ENCODE results near the gene PSKH1. TPM values are rescaled to one million over a fixed set of nuclear protein-coding genes. Genes with fewer than 3 reads are reported as not detected.

PSKH1 gene
- total RNA-seq, 5 donors from 2014 or later (not counting 1 experiment from before 2014, with no cell fraction given), result 14.8 to 31.4 (median 28.1) TPM

- WGBS (ENCODE audit: insufficient coverage), result 71% methylated on average over 2 of the region's 7 CpGs
- H3K36me3 Mint-ChIP-seq, result peaks cover 5% of the 10 kb centered on the region
- no peaks in the 10 kb centered on the region for H3K27me3 ChIP-seq (replicated peaks in 1 of 2; ENCODE audit: control insufficient read depth in 2 of 2, extremely low read depth in 1 of 2, insufficient read depth in 2 of 2, low read length in 1 of 2)
- DNase-seq, result no peak
- H3K4me1 ChIP-seq (ENCODE audit: control insufficient read depth in 1 of 2, extremely low read depth in 1 of 2, insufficient read depth in 2 of 2, low read length in 2 of 2), result peaks cover 0 to 9% of the 10 kb centered on the region in 2 experiments
- H3K27ac Mint-ChIP-seq, result peak overlapping the region in 1 of 2 donors; percentile 73
- ChIA-PET POLR2A (interaction anchor here in 1 of 2 donors (0.5 kb wide), 1 partner anchor 216 kb away, joined by 3 read pairs; no protein-coding TSS in a partner anchor), CTCF (interaction anchor here (0.5 to 1.3 kb wide), 4 partner anchors 10 to 407 kb away, joined by 3 to 5 read pairs (median 4); no protein-coding TSS in a partner anchor)
- H3K4me1 Mint-ChIP-seq, result peaks cover 0 to 12% (median 8%) of the 10 kb centered on the region in 3 donors
- H3K4me3 Mint-ChIP-seq, result no peak overlapping the region
- no peak for ATAC-seq (replicated peaks in 1 of 4)
- no peak overlapping the region for H3K4me3 ChIP-seq (ENCODE audit: control insufficient read depth in 1 of 2, extremely low read depth in 1 of 2, low read length in 1 of 2)
- H3K9me3 ChIP-seq, result no peaks in the 10 kb centered on the region
- no peaks in the 10 kb centered on the region for H3K27me3 Mint-ChIP-seq
- no peaks in the 10 kb centered on the region for H3K9me3 Mint-ChIP-seq
- no peak overlapping the region for H3K27ac ChIP-seq (ENCODE audit: low read length)
- H3K36me3 ChIP-seq (ENCODE audit: control insufficient read depth in 2 of 2, extremely low read depth in 1 of 2, insufficient read depth in 1 of 2, low read length in 1 of 2), result peaks cover 21 to 73% of the 10 kb centered on the region in 2 donors
These were observed 35.1 kb downstream of the PSKH1 start for GRCh38 chr16:67928147-67928546.

GRCh38 chr16:67928561-67929364 lies 35.7 kb downstream of the PSKH1 start:
- Mint-ChIP-seq H3K27ac (peak overlapping the region; percentile 27 to 58), H3K36me3 (peaks cover 7% of the 10 kb centered on the region), H3K4me3 (no peak overlapping the region), H3K9me3 (no peaks in the 10 kb centered on the region), H3K27me3 (no peaks in the 10 kb centered on the region), H3K4me1 (peaks cover 2 to 14% (median 11%) of the 10 kb centered on the region in 3 donors)
- no peak overlapping the region for H3K4me3 ChIP-seq (ENCODE audit: control insufficient read depth in 1 of 2, extremely low read depth in 1 of 2, low read length in 1 of 2)
- peaks cover 23 to 71% of the 10 kb centered on the region in 2 donors for H3K36me3 ChIP-seq (ENCODE audit: control insufficient read depth in 2 of 2, extremely low read depth in 1 of 2, insufficient read depth in 1 of 2, low read length in 1 of 2)
- ATAC-seq (replicated peaks in 1 of 4), result peak; percentile 74 to 87 (median 82)
- H3K27ac ChIP-seq (ENCODE audit: low read length), result peak overlapping the region; percentile 24
- CTCF ChIA-PET, result interaction anchor here (0.5 to 1.3 kb wide), 5 partner anchors 9 to 407 kb away, joined by 3 to 5 read pairs (median 3); partner anchors contain the start of genes RANBP10 (in 1 of the 2) and TSNAXIP1 (in 1 of the 2)
- H3K9me3 ChIP-seq, result no peaks in the 10 kb centered on the region
- peaks cover 0 to 9% of the 10 kb centered on the region in 2 experiments for H3K4me1 ChIP-seq (ENCODE audit: control insufficient read depth in 1 of 2, extremely low read depth in 1 of 2, insufficient read depth in 2 of 2, low read length in 2 of 2)
- peak; percentile 49 to 82 (median 66) for DNase-seq
- WGBS (ENCODE audit: insufficient coverage), result 59% methylated on average over 5 of the region's 16 CpGs
- no peaks in the 10 kb centered on the region for H3K27me3 ChIP-seq (replicated peaks in 1 of 2; ENCODE audit: control insufficient read depth in 2 of 2, extremely low read depth in 1 of 2, insufficient read depth in 2 of 2, low read length in 1 of 2)
- POLR2A ChIA-PET, result interaction anchor here in 1 of 2 donors (0.5 kb wide), 1 partner anchor 215 kb away, joined by 3 read pairs; no protein-coding TSS in a partner anchor

GRCh38 chr16:67930191-67930590 lies 37.1 kb downstream of the PSKH1 start:
- POLR2A ChIA-PET, result interaction anchor here (0.6 kb wide), 2 partner anchors 23 to 410 kb away, joined by 4 to 7 read pairs; no protein-coding TSS in a partner anchor

GRCh38 chr16:67930678-67931211 lies 37.7 kb downstream of the PSKH1 start:
- POLR2A ChIA-PET, result interaction anchor here (0.6 kb wide), 2 partner anchors 23 to 411 kb away, joined by 4 to 7 read pairs; no protein-coding TSS in a partner anchor
- H3K9me3 ChIP-seq, result no peaks in the 10 kb centered on the region
- no peaks in the 10 kb centered on the region for H3K27me3 Mint-ChIP-seq
- no peak overlapping the region for H3K4me3 Mint-ChIP-seq
- H3K27ac ChIP-seq (ENCODE audit: low read length), result no peak overlapping the region
- no peaks in the 10 kb centered on the region for H3K9me3 Mint-ChIP-seq
- peaks cover 0 to 26% of the 10 kb centered on the region in 2 experiments for H3K4me1 ChIP-seq (ENCODE audit: control insufficient read depth in 1 of 2, extremely low read depth in 1 of 2, insufficient read depth in 2 of 2, low read length in 2 of 2)
- no peaks in the 10 kb centered on the region for H3K27me3 ChIP-seq (replicated peaks in 1 of 2; ENCODE audit: control insufficient read depth in 2 of 2, extremely low read depth in 1 of 2, insufficient read depth in 2 of 2, low read length in 1 of 2)
- peaks cover 23% of the 10 kb centered on the region for H3K36me3 Mint-ChIP-seq
- DNase-seq, result no peak
- no peak for ATAC-seq (replicated peaks in 1 of 4)
- H3K36me3 ChIP-seq (ENCODE audit: control insufficient read depth in 2 of 2, extremely low read depth in 1 of 2, insufficient read depth in 1 of 2, low read length in 1 of 2), result peaks cover 22 to 78% of the 10 kb centered on the region in 2 donors
- H3K4me3 ChIP-seq (ENCODE audit: control insufficient read depth in 1 of 2, extremely low read depth in 1 of 2, low read length in 1 of 2), result no peak overlapping the region
- WGBS (ENCODE audit: insufficient coverage), result 95% methylated on average over 16 of the region's 17 CpGs
- H3K4me1 Mint-ChIP-seq, result peaks cover 20 to 32% (median 26%) of the 10 kb centered on the region in 3 donors
- H3K27ac Mint-ChIP-seq, result no peak overlapping the region
- CTCF ChIA-PET, result no interaction called here

More at GRCh38 chr16:67930191-67930590, 37.1 kb downstream of the PSKH1 start:
- WGBS (ENCODE audit: insufficient coverage), result 90% methylated on average over 11 of the region's 14 CpGs
- CTCF ChIA-PET, result no interaction called here
- DNase-seq, result no peak
- H3K36me3 ChIP-seq (ENCODE audit: control insufficient read depth in 2 of 2, extremely low read depth in 1 of 2, insufficient read depth in 1 of 2, low read length in 1 of 2), result peaks cover 22 to 79% of the 10 kb centered on the region in 2 donors
- Mint-ChIP-seq H3K4me1 (peaks cover 15 to 28% (median 20%) of the 10 kb centered on the region in 3 donors), H3K9me3 (no peaks in the 10 kb centered on the region), H3K27ac (no peak overlapping the region), H3K36me3 (peaks cover 17% of the 10 kb centered on the region), H3K4me3 (no peak overlapping the region), H3K27me3 (no peaks in the 10 kb centered on the region)
- H3K27me3 ChIP-seq (replicated peaks in 1 of 2; ENCODE audit: control insufficient read depth in 2 of 2, extremely low read depth in 1 of 2, insufficient read depth in 2 of 2, low read length in 1 of 2), result no peaks in the 10 kb centered on the region
- H3K27ac ChIP-seq (ENCODE audit: low read length), result no peak overlapping the region
- H3K9me3 ChIP-seq, result no peaks in the 10 kb centered on the region
- peaks cover 0 to 21% of the 10 kb centered on the region in 2 experiments for H3K4me1 ChIP-seq (ENCODE audit: control insufficient read depth in 1 of 2, extremely low read depth in 1 of 2, insufficient read depth in 2 of 2, low read length in 2 of 2)
- no peak overlapping the region for H3K4me3 ChIP-seq (ENCODE audit: control insufficient read depth in 1 of 2, extremely low read depth in 1 of 2, low read length in 1 of 2)
- no peak for ATAC-seq (replicated peaks in 1 of 4)

- H3K9me3 ChIP-seq, result no peaks in the 10 kb centered on the region
- peaks cover 22 to 73% of the 10 kb centered on the region in 2 donors for H3K36me3 ChIP-seq (ENCODE audit: control insufficient read depth in 2 of 2, extremely low read depth in 1 of 2, insufficient read depth in 1 of 2, low read length in 1 of 2)
- CTCF ChIA-PET, result interaction anchor here (0.6 to 1.0 kb wide), 3 partner anchors 35 to 119 kb away, joined by 3 read pairs; no protein-coding TSS in a partner anchor
- no peak within 1 kb of the TSS for H3K4me3 ChIP-seq (ENCODE audit: control insufficient read depth in 1 of 2, extremely low read depth in 1 of 2, low read length in 1 of 2)
- H3K27me3 ChIP-seq (replicated peaks in 1 of 2; ENCODE audit: control insufficient read depth in 2 of 2, extremely low read depth in 1 of 2, insufficient read depth in 2 of 2, low read length in 1 of 2), result no peaks in the 10 kb centered on the region
- peaks cover 0 to 28% of the 10 kb centered on the region in 2 experiments for H3K4me1 ChIP-seq (ENCODE audit: control insufficient read depth in 1 of 2, extremely low read depth in 1 of 2, insufficient read depth in 2 of 2, low read length in 2 of 2)
- no peaks in the 10 kb centered on the region for H3K9me3 Mint-ChIP-seq
- H3K27me3 Mint-ChIP-seq, result no peaks in the 10 kb centered on the region
- 91% methylated on average over 14 of the region's 15 CpGs for WGBS (ENCODE audit: insufficient coverage)
- H3K36me3 Mint-ChIP-seq, result peaks cover 25% of the 10 kb centered on the region
- H3K27ac ChIP-seq (ENCODE audit: low read length), result no peak within 1 kb of the TSS
- H3K4me3 Mint-ChIP-seq, result no peak within 1 kb of the TSS
- ATAC-seq (replicated peaks in 1 of 4) (no peak), DNase-seq (no peak)
- H3K4me1 Mint-ChIP-seq, result peaks cover 22 to 31% (median 30%) of the 10 kb centered on the region in 3 donors
- POLR2A ChIA-PET, result no interaction called here
- peak within 1 kb of the TSS; percentile 11 to 39 for H3K27ac Mint-ChIP-seq
These were observed 38.8 kb downstream of the PSKH1 start, which contains the start of gene CTRL for GRCh38 chr16:67931712-67932461. Gene CTRL, minus strand, starts transcription at chr16:67931862. Its CDS starts 10 bp downstream, at chr16:67931852.

All from T-cell (primary cell).